Measurements from ENCODE around the gene CROCC2. TPM values are rescaled to one million over a fixed set of nuclear protein-coding genes. Genes with fewer than 3 reads are reported as not detected.

Gene CROCC2
- total RNA-seq, 4 donors from 2014 or later = 0.79 to 2.6 (median 1.8) TPM; not detected in 1

DNA sequence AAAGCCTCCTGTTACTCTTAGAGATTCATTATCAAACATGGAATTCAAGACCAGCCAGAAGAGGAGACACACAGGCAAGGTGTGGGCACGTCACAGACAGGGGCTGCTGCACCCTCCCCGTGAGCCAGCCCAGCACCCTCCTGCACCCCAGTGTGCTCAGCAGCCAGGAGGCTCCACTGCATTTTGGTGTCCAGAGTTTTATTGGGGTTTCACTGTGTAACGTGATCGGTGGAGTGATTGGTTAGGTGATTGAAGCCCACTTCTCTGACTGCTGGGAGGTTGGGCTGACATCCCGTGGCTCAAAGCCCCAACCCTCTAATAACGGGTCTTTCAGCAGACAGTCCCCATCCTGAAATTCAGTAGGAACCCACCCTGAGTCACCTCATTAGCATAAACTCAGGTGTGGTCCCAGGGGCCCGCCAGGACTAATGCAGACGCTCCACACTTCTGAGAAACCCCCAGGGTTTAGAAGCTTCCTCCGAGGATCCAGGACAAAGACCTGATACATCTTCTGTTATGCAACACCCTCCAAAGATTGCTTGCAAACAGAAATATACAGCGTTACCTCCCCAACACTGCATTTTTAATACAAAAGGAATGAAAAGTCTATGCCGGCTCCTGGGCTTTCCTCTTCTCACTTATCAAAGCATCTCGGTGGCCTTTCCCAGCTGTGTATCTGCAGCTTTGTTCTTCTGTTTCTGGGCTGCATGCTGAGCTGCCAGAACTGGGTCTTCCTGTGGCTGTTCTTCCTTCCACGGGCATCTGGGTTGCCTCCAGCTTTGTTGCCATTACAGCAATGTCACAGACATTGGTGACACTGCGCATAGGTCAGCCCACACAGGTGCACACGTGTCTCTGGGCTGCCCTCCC lies 48.5 kb downstream of the CROCC2 start:
- no peaks in the 10 kb centered on the region for H3K27me3 ChIP-seq
- H3K36me3 ChIP-seq = no peaks in the 10 kb centered on the region
- no peak overlapping the region for H3K4me3 ChIP-seq
- DNase-seq = no peak
- no peak overlapping the region for H3K27ac ChIP-seq
- peaks cover 0 to 2% of the 10 kb centered on the region in 2 donors for H3K4me1 ChIP-seq
- no peaks in the 10 kb centered on the region for H3K9me3 ChIP-seq
- intact Hi-C loops (cut with DNase I; ENCODE audit: low total_unique reads) = no loop called here
- TF ChIP-seq CTCF (IDR thresholded peaks at IDR 0.05) (no peak), POLR2A (IDR thresholded peaks at IDR 0.05) (no peak)

GRCh38 chr2:240955306-240956170 lies 49.4 kb downstream of the CROCC2 start:
- no peaks in the 10 kb centered on the region for H3K27me3 ChIP-seq

GRCh38 chr2:240956171-240956934 lies 50.2 kb downstream of the CROCC2 start:
- no peaks in the 10 kb centered on the region for H3K9me3 ChIP-seq
- H3K36me3 ChIP-seq = no peaks in the 10 kb centered on the region
- intact Hi-C loops (cut with DNase I; ENCODE audit: low total_unique reads) = no loop called here
- TF ChIP-seq POLR2A (IDR thresholded peaks at IDR 0.05) (no peak), CTCF (IDR thresholded peaks at IDR 0.05) (no peak)
- no peaks in the 10 kb centered on the region for H3K27me3 ChIP-seq
- no peak for DNase-seq
- H3K4me3 ChIP-seq = no peak overlapping the region
- H3K27ac ChIP-seq = no peak overlapping the region
- H3K4me1 ChIP-seq = peaks cover 5 to 15% of the 10 kb centered on the region in 2 donors

More at GRCh38 chr2:240955306-240956170, 49.4 kb downstream of the CROCC2 start:
- intact Hi-C loops (cut with DNase I; ENCODE audit: low total_unique reads) = no loop called here
- H3K36me3 ChIP-seq = no peaks in the 10 kb centered on the region
- no peak for DNase-seq
- H3K4me1 ChIP-seq = peaks cover 0 to 9% of the 10 kb centered on the region in 2 donors
- H3K4me3 ChIP-seq = no peak overlapping the region
- no peaks in the 10 kb centered on the region for H3K9me3 ChIP-seq
- H3K27ac ChIP-seq = no peak overlapping the region
- TF ChIP-seq POLR2A (IDR thresholded peaks at IDR 0.05) = no peak
- no peak for TF ChIP-seq CTCF (IDR thresholded peaks at IDR 0.05)

- H3K4me3 ChIP-seq = no peak overlapping the region
- DNase-seq = no peak
- H3K4me1 ChIP-seq = peaks cover 6 to 22% of the 10 kb centered on the region in 2 donors
- peak overlapping the region in 1 of 2 donors; percentile 86 for H3K27ac ChIP-seq
- H3K9me3 ChIP-seq = no peaks in the 10 kb centered on the region
- TF ChIP-seq POLR2A (IDR thresholded peaks at IDR 0.05) = no peak
- no peak for TF ChIP-seq CTCF (IDR thresholded peaks at IDR 0.05)
- no peaks in the 10 kb centered on the region for H3K27me3 ChIP-seq
- H3K36me3 ChIP-seq = no peaks in the 10 kb centered on the region
- intact Hi-C loops (cut with DNase I; ENCODE audit: low total_unique reads) = no loop called here
Observed at GRCh38 chr2:240956935-240957655, 51.0 kb downstream of the CROCC2 start.
